Lower leg skin (tissue), 4 donors: Measurements from ENCODE around the gene PLEKHG2. TPM values are rescaled to one million over a fixed set of nuclear protein-coding genes. Genes with fewer than 3 reads are reported as not detected.

Experiments used
- DNase-seq, 2 donors: peaks; one replicate each; pipeline ENCODE4 v3.0.0-alpha.2; 2019; ENCODE audit warnings: low spot score in 2 of 2
- H3K4me3 ChIP-seq: fragments of 200-600 bp; sonication (generic); 2 replicates; pipeline ENCODE4 v1.5.1; 2017; ENCODE audit warnings: mild to moderate bottlenecking, low read depth; ENCODE audit not compliant: poor library complexity, severe bottlenecking
- CTCF ChIP-seq, 3 donors: fragments of 450-650 bp; IDR thresholded peaks; one replicate each; pipeline ENCODE4 v1.5.1; 2016; ENCODE audit warnings: antibody characterized with exemption in 3 of 3, mild to moderate bottlenecking in 3 of 3, moderate library complexity in 2 of 3
- POLR2A ChIP-seq, 2 donors: fragments of 450-650 bp; IDR thresholded peaks; one replicate each; pipeline ENCODE4 v1.6.1; 2016 to 2017; ENCODE audit warnings: antibody characterized with exemption in 2 of 2, mild to moderate bottlenecking in 1 of 2, moderate library complexity in 1 of 2
- WGBS, 2 donors: methylation state at CpG; one replicate each; pipeline ENCODE4 v1.1.5; 2018; 5-methylcytosine and 5-hydroxymethylcytosine counted together
- intact Hi-C: fragments of 100-400 bp; cut with DNase I; formaldehyde crosslinking; loops from one replicate; pipeline ENCODE4 v1.15.0; 2023; ENCODE audit warnings: low total_unique reads
- total RNA-seq, 4 donors: library from RNA; depleted of rRNA; stranded (reverse); fragments of >200 nt; gene quantifications; one replicate each; pipeline ENCODE4 v1.1.0, GENCODE V29; 2016

Gene PLEKHG2
- total RNA-seq, 4 donors from 2014 or later: 3.0 to 6.4 (median 4.3) TPM

GRCh38 chr19:39407660-39408391 lies 4.6 kb upstream of the PLEKHG2 start:
- peak overlapping the region; percentile 99 for H3K4me3 ChIP-seq
- no peak for TF ChIP-seq CTCF (IDR thresholded peaks at IDR 0.05)
- no peak for TF ChIP-seq POLR2A (IDR thresholded peaks at IDR 0.05)
- intact Hi-C loops: no loop called here
- peak; percentile 71 to 94 for DNase-seq
- WGBS, 2 donors: 2 to 7% methylated on average over 22 to 29 of the region's 40 CpGs

GRCh38 chr19:39408392-39409207 lies 3.9 kb upstream of the PLEKHG2 start:
- intact Hi-C loops: no loop called here
- DNase-seq: no peak
- 4 to 6% methylated on average over 20 of the region's 20 CpGs for WGBS, 2 donors
- TF ChIP-seq POLR2A (IDR thresholded peaks at IDR 0.05) (no peak), CTCF (IDR thresholded peaks at IDR 0.05) (no peak)
- H3K4me3 ChIP-seq: peak overlapping the region; percentile 99

GRCh38 chr19:39409208-39410016 lies 3.1 kb upstream of the PLEKHG2 start:
- DNase-seq: peak; percentile 92 to 98
- intact Hi-C loops: no loop called here
- H3K4me3 ChIP-seq: peak overlapping the region; percentile 99
- no peak for TF ChIP-seq CTCF (IDR thresholded peaks at IDR 0.05)
- peak in 1 of 2 donors; percentile 36 for TF ChIP-seq POLR2A (IDR thresholded peaks at IDR 0.05)
- WGBS, 2 donors: 2 to 3% methylated on average over 27 to 45 of the region's 52 CpGs

GRCh38 chr19:39410017-39410830 lies 2.2 kb upstream of the PLEKHG2 start:
- TF ChIP-seq POLR2A (IDR thresholded peaks at IDR 0.05) (no peak), CTCF (IDR thresholded peaks at IDR 0.05) (no peak)
- DNase-seq: peak; percentile 76 to 95
- peak overlapping the region; percentile 99 for H3K4me3 ChIP-seq
- WGBS, 2 donors: 1 to 2% methylated on average over 30 to 32 of the region's 35 CpGs
- intact Hi-C loops: no loop called here

GRCh38 chr19:39410831-39411080 lies 1.7 kb upstream of the PLEKHG2 start:
- no peak for DNase-seq
- 32 to 55% methylated on average over 1 of the region's 1 CpG for WGBS, 2 donors
- intact Hi-C loops: no loop called here
- H3K4me3 ChIP-seq: peak overlapping the region; percentile 99
- TF ChIP-seq POLR2A (IDR thresholded peaks at IDR 0.05): no peak
- no peak for TF ChIP-seq CTCF (IDR thresholded peaks at IDR 0.05)
